Activated T-cell treated with anti-CD3 and anti-CD28 coated beads, Interleukin-2, amount 50 U/mL, for 72 hours (primary cell): ENCODE data around the gene KRT222. TPM values are rescaled to one million over a fixed set of nuclear protein-coding genes. Genes with fewer than 3 reads are reported as not detected.

Experiments
- ATAC-seq, 2 donors: fragments of 150-1000 bp; cut with Tn5 transposase; replicated peaks in 1 of 2; 2 replicates each; pipeline ENCODE4 v1.10.0; 2021; ENCODE audit warnings: moderate library complexity in 2 of 2, mild to moderate bottlenecking in 1 of 2
- DNase-seq, 2 donors: peaks; one replicate each; pipeline ENCODE4 v3.0.0; 2021 to 2022; ENCODE audit warnings: mixed read lengths in 1 of 2
- H3K27ac Mint-ChIP-seq: one replicate; pipeline ENCODE4 v1.8.0; 2022; ENCODE audit warnings: mild to moderate bottlenecking, moderate library complexity, mixed read lengths
- H3K27me3 Mint-ChIP-seq: one replicate; pipeline ENCODE4 v1.8.0; 2022; ENCODE audit warnings: low read depth, mixed read lengths
- H3K36me3 Mint-ChIP-seq, 2 donors: one replicate each; pipeline ENCODE4 v1.8.0; 2022; ENCODE audit warnings: mixed read lengths in 2 of 2, mild to moderate bottlenecking in 1 of 2; ENCODE audit not compliant: insufficient read depth in 2 of 2
- H3K4me1 Mint-ChIP-seq: one replicate; pipeline ENCODE4 v1.8.0; 2022; ENCODE audit warnings: low read depth, mixed read lengths
- H3K4me3 Mint-ChIP-seq, 2 donors: one replicate each; pipeline ENCODE4 v1.8.0; 2022; ENCODE audit warnings: mild to moderate bottlenecking in 2 of 2, mixed read lengths in 2 of 2, moderate library complexity in 2 of 2
- H3K9me3 Mint-ChIP-seq, 2 donors: one replicate each; pipeline ENCODE4 v1.8.0; 2022; ENCODE audit warnings: mixed read lengths in 2 of 2
- total RNA-seq, 2 donors: library from RNA; stranded (reverse); gene quantifications; one replicate each; pipeline ENCODE4 v1.2.3, GENCODE V29; 2022

KRT222 gene
- total RNA-seq, 2 donors from 2014 or later: not detected

DNA sequence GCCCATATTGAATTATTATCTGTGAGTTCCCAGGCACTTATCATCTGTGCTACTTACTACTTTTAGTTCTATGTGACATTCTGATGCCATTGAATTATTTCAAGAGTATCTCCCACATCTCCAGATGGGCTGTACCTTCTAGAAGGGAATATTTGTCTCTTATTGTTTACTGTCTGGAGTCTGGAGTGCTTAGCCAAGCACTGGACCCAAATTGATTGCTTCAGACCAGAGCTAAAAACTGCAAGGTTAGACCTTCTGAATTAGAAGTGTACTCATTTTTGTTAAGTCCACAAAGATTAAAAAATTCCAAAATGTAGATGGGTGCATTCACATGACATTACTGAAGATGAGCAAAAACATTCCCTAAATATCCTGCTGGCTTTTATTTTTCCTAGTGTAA is 16.0 kb upstream of the KRT222 start:
- Mint-ChIP-seq H3K27me3 (peaks cover 48% of the 10 kb centered on the region), H3K4me3 (no peak overlapping the region), H3K9me3 (no peaks in the 10 kb centered on the region), H3K4me1 (peaks cover 9% of the 10 kb centered on the region), H3K36me3 (no peaks in the 10 kb centered on the region), H3K27ac (no peak overlapping the region)
- ATAC-seq (no peak), DNase-seq (no peak)

DNA sequence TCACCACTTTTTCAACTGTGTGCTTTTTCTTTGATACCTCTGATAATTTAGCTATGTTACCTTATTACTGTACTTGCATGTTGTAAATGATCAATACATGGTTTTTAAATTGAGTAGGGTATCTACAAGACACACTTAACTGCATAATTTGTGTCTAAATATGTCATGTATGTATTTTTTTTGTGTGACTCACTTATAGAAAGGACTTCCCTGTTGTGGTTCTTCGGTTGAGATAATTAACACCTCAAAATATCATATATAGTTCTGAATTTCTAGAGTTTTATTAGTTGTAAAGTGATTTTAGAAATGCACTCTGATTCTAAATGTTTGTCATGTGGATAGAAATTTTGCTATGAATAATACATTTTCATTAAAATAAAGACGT is 14.5 kb upstream of the KRT222 start:
- Mint-ChIP-seq H3K4me1 (peaks cover 9% of the 10 kb centered on the region), H3K36me3 (no peaks in the 10 kb centered on the region), H3K27ac (no peak overlapping the region), H3K9me3 (no peaks in the 10 kb centered on the region), H3K27me3 (peaks cover 59% of the 10 kb centered on the region), H3K4me3 (no peak overlapping the region)
- no peak for DNase-seq
- ATAC-seq: no peak

DNA sequence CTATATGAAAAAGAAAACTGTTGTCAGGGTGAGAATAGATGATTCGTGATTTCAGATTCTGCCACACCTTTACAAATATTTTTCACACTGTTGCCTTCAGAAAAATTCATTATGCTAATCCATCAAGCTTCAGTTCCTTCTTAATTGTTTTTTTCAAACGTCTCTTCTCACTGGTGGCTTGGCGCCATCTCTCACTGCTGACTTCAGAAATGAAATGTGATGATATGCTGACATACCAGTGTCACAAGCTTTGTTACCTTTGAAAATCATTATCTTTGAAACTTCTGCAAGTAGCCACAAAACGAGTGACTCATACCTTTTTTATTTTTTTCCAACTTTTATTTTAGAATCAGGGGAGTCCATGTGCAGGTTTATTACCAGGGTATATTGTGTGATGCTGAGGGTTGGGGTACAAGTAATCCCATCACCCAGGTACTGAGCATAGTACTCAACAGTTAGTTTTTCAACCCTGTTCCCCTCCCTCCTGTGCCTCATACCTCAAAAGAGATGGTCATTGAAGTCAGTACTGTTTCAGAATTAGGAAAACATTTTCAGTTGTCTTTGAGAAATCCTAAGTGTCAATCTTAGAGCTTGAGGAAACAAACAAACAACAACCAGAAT is 14.0 kb upstream of the KRT222 start:
- Mint-ChIP-seq H3K27ac (no peak overlapping the region), H3K27me3 (peaks cover 64% of the 10 kb centered on the region), H3K36me3 (no peaks in the 10 kb centered on the region), H3K4me3 (no peak overlapping the region), H3K9me3 (no peaks in the 10 kb centered on the region), H3K4me1 (peaks cover 9% of the 10 kb centered on the region)
- DNase-seq (no peak), ATAC-seq (peak in 1 of 2 donors; percentile 36)

DNA sequence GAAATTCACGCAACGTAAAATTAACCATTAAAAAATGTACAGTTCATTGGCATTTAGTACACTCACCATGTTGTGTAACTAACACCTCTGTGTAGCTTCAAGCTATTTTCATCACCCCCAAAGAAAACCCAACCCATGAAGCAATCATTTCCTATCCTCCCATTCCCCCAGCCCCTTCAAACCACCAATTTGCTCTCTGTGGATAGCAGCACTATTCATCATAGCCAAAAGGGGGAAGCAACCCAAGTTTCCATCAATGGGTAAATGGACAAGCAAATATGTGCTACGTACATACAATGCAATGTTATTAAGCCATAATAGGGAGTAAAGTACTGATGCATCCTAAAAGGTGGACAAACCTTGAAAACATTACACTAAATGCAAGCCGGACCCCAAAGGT is 10.9 kb upstream of the KRT222 start:
- Mint-ChIP-seq H3K36me3 (no peaks in the 10 kb centered on the region), H3K4me1 (peaks cover 9% of the 10 kb centered on the region), H3K27ac (no peak overlapping the region), H3K4me3 (no peak overlapping the region), H3K27me3 (peaks cover 58% of the 10 kb centered on the region), H3K9me3 (no peaks in the 10 kb centered on the region)
- ATAC-seq (no peak), DNase-seq (no peak)

DNA sequence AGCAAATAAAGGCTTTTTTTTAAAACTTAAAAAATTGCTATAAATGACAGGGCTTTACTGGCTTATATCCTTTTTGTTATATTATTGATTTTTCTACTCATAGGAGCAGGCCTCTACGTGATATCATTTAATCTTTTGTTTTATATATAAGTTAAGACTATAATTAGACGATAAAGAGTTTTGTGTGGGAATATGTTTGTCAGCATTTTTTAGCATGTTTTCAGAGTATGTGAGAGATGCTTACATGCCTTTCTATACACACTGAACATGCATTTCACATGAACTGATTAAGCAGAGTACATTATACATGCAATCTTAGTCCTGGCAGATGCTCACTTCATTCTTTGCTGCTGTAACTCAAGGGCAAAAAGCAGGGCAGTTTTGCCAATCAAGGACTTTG is 7.7 kb upstream of the KRT222 start:
- Mint-ChIP-seq H3K9me3 (no peaks in the 10 kb centered on the region), H3K27me3 (peaks cover 54% of the 10 kb centered on the region), H3K27ac (no peak overlapping the region), H3K4me1 (no peaks in the 10 kb centered on the region), H3K4me3 (no peak overlapping the region), H3K36me3 (no peaks in the 10 kb centered on the region)
- DNase-seq (no peak), ATAC-seq (no peak)

DNA sequence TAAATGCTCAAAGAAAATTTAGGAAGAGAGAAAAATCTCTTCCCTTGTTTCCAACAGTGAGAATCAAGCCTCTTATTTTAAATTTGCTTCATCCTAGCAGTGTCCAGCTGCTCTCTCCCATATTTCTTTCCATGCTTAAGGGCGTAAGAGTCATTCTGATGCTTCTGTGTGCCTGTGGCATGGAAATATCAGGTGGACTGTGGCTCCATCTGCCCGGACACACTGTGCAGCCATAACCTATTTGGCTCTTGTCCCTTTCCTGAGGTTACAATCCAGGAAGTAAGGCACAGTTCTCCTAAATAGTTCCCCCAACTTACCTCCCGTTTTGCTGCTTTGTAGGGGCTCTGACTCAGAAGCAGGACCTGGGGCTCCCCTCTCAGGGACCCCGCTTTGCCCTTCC is 6.3 kb upstream of the KRT222 start:
- Mint-ChIP-seq H3K4me3 (no peak overlapping the region), H3K27ac (no peak overlapping the region), H3K9me3 (no peaks in the 10 kb centered on the region), H3K36me3 (no peaks in the 10 kb centered on the region), H3K27me3 (peaks cover 46% of the 10 kb centered on the region), H3K4me1 (no peaks in the 10 kb centered on the region)
- ATAC-seq: no peak
- no peak for DNase-seq

DNA sequence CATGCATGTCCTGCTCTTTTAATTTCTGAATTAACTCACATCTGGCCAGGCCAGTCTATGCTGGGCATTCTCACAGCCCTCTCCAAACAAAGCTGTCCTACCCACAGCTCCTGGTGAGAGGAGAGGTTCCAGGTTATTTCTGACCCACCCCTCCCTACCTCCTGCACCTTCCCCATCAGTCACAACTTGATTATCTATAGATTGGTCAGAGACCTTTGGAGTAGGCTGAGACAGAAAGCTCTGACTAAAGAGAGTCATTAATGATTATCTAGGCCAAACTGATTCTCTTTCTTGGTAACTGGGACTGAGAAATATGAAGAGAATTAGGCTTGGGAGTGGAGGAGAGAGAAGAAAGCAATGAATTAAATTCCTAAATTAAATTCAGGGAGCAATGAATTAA is 1.4 kb upstream of the KRT222 start:
- no peak overlapping the region for H3K4me3 Mint-ChIP-seq
- H3K4me1 Mint-ChIP-seq: peaks cover 7% of the 10 kb centered on the region
- DNase-seq: no peak
- no peak overlapping the region for H3K27ac Mint-ChIP-seq
- no peak for ATAC-seq
- H3K27me3 Mint-ChIP-seq: peaks cover 43% of the 10 kb centered on the region
- no peaks in the 10 kb centered on the region for H3K36me3 Mint-ChIP-seq
- H3K9me3 Mint-ChIP-seq: no peaks in the 10 kb centered on the region

DNA sequence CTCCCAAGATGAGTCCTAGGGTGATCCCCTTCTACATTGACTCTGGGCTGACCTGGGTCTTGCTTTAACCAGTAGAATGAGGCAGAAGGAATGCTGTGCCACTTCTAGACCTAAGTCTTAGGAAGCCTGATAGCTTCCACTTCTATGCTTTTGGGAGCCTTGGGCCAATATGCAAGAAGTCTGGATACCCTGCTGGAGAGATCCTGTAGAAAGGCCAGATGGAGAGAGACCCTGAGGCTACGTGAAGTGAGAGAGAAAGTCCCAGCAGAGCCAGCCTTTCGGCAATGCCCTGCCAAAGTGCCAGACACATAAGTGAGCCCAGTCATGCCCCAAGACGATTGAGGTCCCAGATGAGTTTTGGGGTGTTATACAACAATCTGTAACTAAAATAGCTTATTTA is 1.7 kb downstream of the KRT222 start:
- peaks cover 41% of the 10 kb centered on the region for H3K27me3 Mint-ChIP-seq
- DNase-seq: no peak
- H3K4me1 Mint-ChIP-seq: peaks cover 17% of the 10 kb centered on the region
- H3K36me3 Mint-ChIP-seq: no peaks in the 10 kb centered on the region
- no peak overlapping the region for H3K27ac Mint-ChIP-seq
- H3K9me3 Mint-ChIP-seq: no peaks in the 10 kb centered on the region
- H3K4me3 Mint-ChIP-seq: no peak overlapping the region
- no peak for ATAC-seq

DNA sequence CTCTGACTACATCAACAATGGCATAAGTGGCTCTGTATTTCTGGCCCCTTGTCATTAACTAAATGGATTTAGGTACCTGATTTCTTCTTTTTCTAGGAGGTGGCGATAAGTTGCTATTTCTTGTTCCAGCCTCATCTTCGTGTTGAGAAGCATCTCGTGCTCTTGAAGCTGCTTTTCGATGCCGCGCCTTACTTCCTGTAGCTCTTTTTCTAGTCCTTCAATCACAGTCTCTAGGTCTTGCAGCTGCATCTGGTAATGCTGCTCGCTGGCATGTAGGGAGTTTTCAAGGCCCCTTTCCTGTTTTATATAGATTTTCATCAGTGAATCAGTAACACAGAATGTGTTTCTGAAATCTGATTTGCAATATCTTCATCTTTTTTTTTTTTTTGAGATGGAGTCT is 5.1 kb downstream of the KRT222 start:
- DNase-seq: no peak
- Mint-ChIP-seq H3K27ac (no peak overlapping the region), H3K9me3 (no peaks in the 10 kb centered on the region), H3K4me3 (peak overlapping the region; percentile 16 to 32), H3K36me3 (no peaks in the 10 kb centered on the region), H3K27me3 (peaks cover 34% of the 10 kb centered on the region), H3K4me1 (peaks cover 12% of the 10 kb centered on the region)
- ATAC-seq: no peak

DNA sequence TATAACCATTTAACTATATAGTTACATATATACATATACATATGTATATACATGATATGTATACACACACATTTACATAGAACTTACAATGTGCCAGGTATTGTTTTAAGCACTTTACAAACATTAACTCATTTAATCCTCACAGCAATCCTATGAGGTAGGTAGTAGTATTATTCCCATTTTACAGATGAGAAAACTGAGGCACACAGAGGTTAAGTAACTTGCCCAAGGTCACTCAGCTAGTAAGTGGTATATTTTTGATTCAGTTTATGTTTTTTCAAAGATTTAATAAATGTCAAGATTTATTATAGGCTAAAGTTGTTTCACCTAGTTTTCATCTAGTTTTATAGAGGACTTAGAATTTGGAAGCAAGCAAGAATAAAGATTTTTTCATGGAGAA is 6.6 kb downstream of the KRT222 start:
- no peak overlapping the region for H3K4me3 Mint-ChIP-seq
- no peak for ATAC-seq
- H3K4me1 Mint-ChIP-seq: peaks cover 10% of the 10 kb centered on the region
- no peak for DNase-seq
- H3K36me3 Mint-ChIP-seq: no peaks in the 10 kb centered on the region
- peaks cover 24% of the 10 kb centered on the region for H3K27me3 Mint-ChIP-seq
- no peaks in the 10 kb centered on the region for H3K9me3 Mint-ChIP-seq
- H3K27ac Mint-ChIP-seq: no peak overlapping the region

DNA sequence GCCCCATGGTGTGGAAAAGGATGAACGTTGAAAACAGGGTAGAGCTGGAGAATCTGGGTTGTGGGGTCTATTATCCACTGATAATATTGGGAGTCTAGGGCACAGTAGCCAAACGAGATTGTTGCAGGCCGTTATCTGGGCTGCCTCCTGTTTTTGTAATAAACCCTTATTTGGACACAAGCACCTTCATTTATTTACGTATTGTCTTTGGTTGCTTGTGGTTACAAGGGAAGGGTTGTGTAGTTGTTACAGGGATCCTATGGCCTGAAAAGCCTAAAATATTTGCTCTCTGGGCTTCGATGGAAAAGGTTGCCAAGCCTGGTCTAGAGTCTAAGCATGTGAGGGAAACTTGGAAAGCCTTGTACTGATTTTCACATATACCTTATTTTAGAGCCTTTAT is 13.0 kb downstream of the KRT222 start:
- peaks cover 10% of the 10 kb centered on the region for H3K4me1 Mint-ChIP-seq
- H3K36me3 Mint-ChIP-seq: peaks cover 2 to 5% of the 10 kb centered on the region in 2 donors
- no peaks in the 10 kb centered on the region for H3K27me3 Mint-ChIP-seq
- H3K4me3 Mint-ChIP-seq: no peak overlapping the region
- DNase-seq: no peak
- no peak overlapping the region for H3K27ac Mint-ChIP-seq
- no peaks in the 10 kb centered on the region for H3K9me3 Mint-ChIP-seq
- ATAC-seq: no peak

DNA sequence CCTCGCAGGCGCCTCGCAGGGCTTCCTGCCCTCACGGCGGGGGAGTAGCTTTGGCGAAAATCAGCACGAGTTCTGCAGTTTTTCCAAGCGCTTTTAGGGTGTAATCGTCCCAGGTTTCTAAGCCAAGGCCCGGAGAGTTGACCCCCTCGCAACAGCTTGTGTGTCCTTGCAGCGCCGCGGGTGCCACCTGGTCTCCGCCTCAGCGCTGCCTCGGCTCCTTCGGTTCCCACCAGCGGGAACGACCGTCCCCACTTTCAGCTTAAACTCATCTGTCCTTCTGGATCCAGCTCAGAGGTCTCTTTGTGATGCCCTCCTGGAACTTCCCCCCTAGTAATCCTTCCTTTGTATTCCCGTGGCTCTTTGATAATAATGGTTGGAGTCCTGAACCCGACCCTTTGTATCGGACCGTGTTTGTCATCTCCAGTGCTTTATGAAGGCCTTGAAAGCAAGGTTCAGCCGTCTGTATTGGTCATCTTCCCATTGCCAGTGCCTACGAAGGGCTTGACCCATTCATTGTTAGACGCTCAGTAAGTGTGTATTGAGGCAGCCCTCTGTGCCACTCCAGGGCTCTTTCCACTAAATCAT is 16.5 kb downstream of the KRT222 start:
- DNase-seq (no peak), ATAC-seq (peak; percentile 26 to 40)
- peak overlapping the region; percentile 98 for H3K27ac Mint-ChIP-seq
- peaks cover 28% of the 10 kb centered on the region for H3K4me1 Mint-ChIP-seq
- H3K4me3 Mint-ChIP-seq: peak overlapping the region; percentile 89 to 93
- no peaks in the 10 kb centered on the region for H3K27me3 Mint-ChIP-seq
- no peaks in the 10 kb centered on the region for H3K9me3 Mint-ChIP-seq
- peaks cover 5 to 20% of the 10 kb centered on the region in 2 donors for H3K36me3 Mint-ChIP-seq

DNA sequence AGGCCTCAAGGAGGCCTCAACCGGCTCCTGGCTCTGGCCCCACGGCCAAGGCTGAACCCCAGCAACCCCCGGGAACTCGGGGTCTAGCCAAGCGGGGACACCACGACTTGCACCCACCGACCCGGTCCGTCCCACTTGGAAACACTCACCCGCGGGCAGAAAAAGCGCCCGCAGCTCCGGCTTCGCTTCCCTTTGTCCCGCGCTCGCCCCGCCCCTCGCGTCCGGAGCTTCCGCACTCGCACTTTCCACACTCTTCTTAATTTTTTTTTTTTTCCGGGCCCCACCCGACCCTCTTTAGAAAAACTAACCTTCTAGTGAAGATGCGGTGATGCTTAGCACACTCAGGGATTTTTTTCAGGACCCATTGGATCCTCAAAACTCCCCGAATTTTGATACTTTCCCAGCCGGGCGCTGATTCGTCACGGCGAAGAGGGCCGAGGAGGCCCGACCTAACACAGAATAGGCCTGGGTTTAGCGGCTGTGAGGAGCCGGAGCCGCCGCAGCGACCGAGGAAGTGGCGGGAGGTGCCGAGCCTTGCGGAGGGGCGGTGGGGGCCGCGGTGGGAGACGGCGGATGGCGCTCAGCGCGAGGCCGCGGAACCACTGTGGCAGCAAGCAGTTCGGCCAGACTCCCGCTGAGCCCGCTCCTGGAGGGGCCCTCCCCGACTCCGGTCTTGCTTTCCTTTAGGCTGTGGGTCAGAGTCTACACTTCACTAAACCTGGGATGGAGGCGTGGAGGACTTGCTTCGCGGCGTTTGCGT is 17.2 kb downstream of the KRT222 start, which contains the start of gene SMARCE1:
Gene SMARCE1, minus strand, starts transcription at position 195 of the 760 bp plus-strand sequence. CDS start 2,016 bp downstream, outside the sequence.
- Mint-ChIP-seq H3K27ac (peak within 1 kb of the TSS; percentile 98), H3K27me3 (no peaks in the 10 kb centered on the region), H3K4me1 (peaks cover 33% of the 10 kb centered on the region), H3K9me3 (no peaks in the 10 kb centered on the region), H3K36me3 (peaks cover 5 to 25% of the 10 kb centered on the region in 2 donors), H3K4me3 (peak within 1 kb of the TSS; percentile 89 to 93)
- ATAC-seq (peak; percentile 82 to 88), DNase-seq (peak; percentile 77)
